PC-3 (cell line): Measurements from ENCODE around the gene LAMA2. TPM values are rescaled to one million over a fixed set of nuclear protein-coding genes. Genes with fewer than 3 reads are reported as not detected.

ENCODE experiments used
- ATAC-seq: fragments of 200-7000 bp; cut with Tn5 transposase; 2 replicates; pipeline ENCODE4 v1.9.1; 2020; ENCODE audit warnings: mild to moderate bottlenecking, moderate library complexity
- BruUV-seq: library from RNA; stranded (reverse); fragments of 400-500 nt; replicated peaks from 2 replicates; lab custom pipeline; 2021; lab: Mats Ljungman, UMichigan
- CTCF ChIA-PET: fragments of 300-600 bp; sonication (Branson Sonifier 250); formaldehyde crosslinking; loops from one replicate; lab custom pipeline; 2022; ENCODE audit warnings: antibody characterized with exemption; lab: Charles Lee
- POLR2A ChIA-PET: fragments of 300-600 bp; sonication (Branson Sonifier 250); formaldehyde crosslinking; loops from one replicate; lab custom pipeline; 2022; ENCODE audit warnings: antibody characterized with exemption; ENCODE audit not compliant: unreplicated experiment; lab: Charles Lee
- DNase-seq: peaks from one replicate; pipeline ENCODE4 v3.0.0-alpha.2; 2015
- H2AFZ ChIP-seq: fragments of 300-600 bp; sonication (generic); 2 replicates; pipeline ENCODE4 v1.6.0; 2016; ENCODE audit warnings: antibody characterized with exemption, low read length
- H3F3A ChIP-seq: fragments of 300-600 bp; sonication (generic); one replicate; pipeline ENCODE4 v1.6.0; 2017; ENCODE audit warnings: antibody characterized with exemption, low read length, control low read depth, mild to moderate bottlenecking; ENCODE audit not compliant: unreplicated experiment
- H3K27ac ChIP-seq: fragments of 300-600 bp; sonication (generic); 2 replicates; pipeline ENCODE4 v1.5.1; 2016; ENCODE audit warnings: mild to moderate bottlenecking, low read length
- H3K27me3 ChIP-seq: fragments of 300-600 bp; sonication (generic); 2 replicates; pipeline ENCODE4 v1.6.1; 2016; ENCODE audit warnings: low read length, mixed read lengths
- H3K36me3 ChIP-seq: fragments of 300-600 bp; sonication (generic); 2 replicates; pipeline ENCODE4 v1.6.1; 2016; ENCODE audit warnings: low read depth, mixed run types, low read length, mixed read lengths
- H3K4me1 ChIP-seq: fragments of 300-600 bp; sonication (generic); 2 replicates; pipeline ENCODE4 v1.5.1; 2016; ENCODE audit warnings: low read length; ENCODE audit not compliant: insufficient read depth
- H3K4me2 ChIP-seq: fragments of 300-600 bp; sonication (generic); 2 replicates; pipeline ENCODE4 v1.6.0; 2016; ENCODE audit warnings: low read length
- H3K4me3 ChIP-seq: fragments of 300-600 bp; sonication (generic); 2 replicates; pipeline ENCODE4 v1.5.1; 2016; ENCODE audit warnings: mild to moderate bottlenecking, low read length, mixed read lengths
- H3K79me2 ChIP-seq: fragments of 300-600 bp; sonication (generic); 2 replicates; pipeline ENCODE4 v1.6.1; 2017; ENCODE audit warnings: low read length, mixed read lengths
- H3K9ac ChIP-seq: fragments of 300-600 bp; sonication (generic); 2 replicates; pipeline ENCODE4 v1.6.0; 2016; ENCODE audit warnings: mild to moderate bottlenecking, low read length
- H3K9me2 ChIP-seq: fragments of 300-600 bp; sonication (generic); replicated peaks from 2 replicates; pipeline ENCODE4 v1.6.1; 2016; ENCODE audit warnings: mixed run types, low read length, mixed read lengths
- H3K9me3 ChIP-seq: fragments of 300-600 bp; sonication (generic); 2 replicates; pipeline ENCODE4 v1.6.1; 2016; ENCODE audit warnings: low read length, mixed read lengths
- H4K20me1 ChIP-seq: fragments of 300-600 bp; sonication (generic); 2 replicates; pipeline ENCODE4 v1.6.1; 2016; ENCODE audit warnings: low read length, mixed read lengths
- EZH2 ChIP-seq: fragments of 300-600 bp; sonication (generic); IDR thresholded peaks from one replicate; pipeline ENCODE4 v1.6.1; 2017; ENCODE audit warnings: antibody characterized with exemption, mild to moderate bottlenecking, low read length; ENCODE audit not compliant: unreplicated experiment
- EZH2phosphoT487 ChIP-seq: fragments of 300-600 bp; sonication (generic); IDR thresholded peaks from 2 replicates; pipeline ENCODE4 v1.6.1; 2018; ENCODE audit warnings: mild to moderate bottlenecking, antibody characterized with exemption, low read length, borderline replicate concordance
- intact Hi-C: fragments of 100-400 bp; cut with micrococcal nuclease; formaldehyde crosslinking; loops from 2 replicates; pipeline ENCODE4 v1.9.0; 2023
- total RNA-seq: library from RNA; depleted of rRNA; stranded (reverse); fragments of >200 nt; gene quantifications from 2 replicates; pipeline ENCODE4 v1.2.3, GENCODE V29; 2014
- TF ChIP-seq, protein P1 (sequence below): fragments of 300-600 bp; sonication (generic); conservative IDR thresholded peaks from 2 replicates; pipeline ENCODE4 v1.5.1; 2017; ENCODE audit warnings: antibody characterized with exemption, low read depth, mild to moderate bottlenecking, low read length

The LAMA2 gene
- total RNA-seq, 1 experiment from 2014 or later: 0.22 TPM

DNA sequence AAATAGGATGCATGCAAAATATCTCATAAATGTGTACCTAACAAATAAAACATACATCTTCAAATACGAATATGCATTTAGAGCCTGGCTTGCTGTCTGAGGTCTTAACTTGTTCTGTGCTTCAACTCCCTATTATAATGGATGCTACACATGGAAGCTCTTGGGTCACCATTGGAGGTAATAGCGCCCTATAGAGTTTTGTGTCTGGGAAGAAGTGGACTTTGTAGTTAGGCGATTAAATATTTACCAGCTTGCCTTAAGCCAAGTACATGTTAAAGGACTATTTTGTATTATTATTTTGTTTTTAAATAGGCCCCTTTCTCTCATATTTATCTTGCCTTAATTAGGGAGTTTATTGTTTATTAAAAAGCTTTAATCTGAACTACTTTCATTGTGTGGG is 107.4 kb downstream of the LAMA2 start:
- Histone ChIP-seq H3K9ac (no peak overlapping the region), H3K27ac (no peak overlapping the region), H3K4me1 (no peaks in the 10 kb centered on the region), H3F3A (no peaks in the 10 kb centered on the region), H3K9me2 (no peaks in the 10 kb centered on the region), H4K20me1 (no peaks in the 10 kb centered on the region), H3K27me3 (no peaks in the 10 kb centered on the region), H2AFZ (no peak overlapping the region), H3K4me3 (no peak overlapping the region), H3K36me3 (no peaks in the 10 kb centered on the region), H3K9me3 (no peaks in the 10 kb centered on the region), H3K79me2 (no peaks in the 10 kb centered on the region), H3K4me2 (no peak overlapping the region)
- ATAC-seq (no peak), DNase-seq (no peak)
- no TSS peak for BruUV-seq
- intact Hi-C loops: no loop called here
- TF ChIP-seq EZH2phosphoT487 (no peak), EZH2 (no peak)
- TF ChIP-seq, protein P1, sequence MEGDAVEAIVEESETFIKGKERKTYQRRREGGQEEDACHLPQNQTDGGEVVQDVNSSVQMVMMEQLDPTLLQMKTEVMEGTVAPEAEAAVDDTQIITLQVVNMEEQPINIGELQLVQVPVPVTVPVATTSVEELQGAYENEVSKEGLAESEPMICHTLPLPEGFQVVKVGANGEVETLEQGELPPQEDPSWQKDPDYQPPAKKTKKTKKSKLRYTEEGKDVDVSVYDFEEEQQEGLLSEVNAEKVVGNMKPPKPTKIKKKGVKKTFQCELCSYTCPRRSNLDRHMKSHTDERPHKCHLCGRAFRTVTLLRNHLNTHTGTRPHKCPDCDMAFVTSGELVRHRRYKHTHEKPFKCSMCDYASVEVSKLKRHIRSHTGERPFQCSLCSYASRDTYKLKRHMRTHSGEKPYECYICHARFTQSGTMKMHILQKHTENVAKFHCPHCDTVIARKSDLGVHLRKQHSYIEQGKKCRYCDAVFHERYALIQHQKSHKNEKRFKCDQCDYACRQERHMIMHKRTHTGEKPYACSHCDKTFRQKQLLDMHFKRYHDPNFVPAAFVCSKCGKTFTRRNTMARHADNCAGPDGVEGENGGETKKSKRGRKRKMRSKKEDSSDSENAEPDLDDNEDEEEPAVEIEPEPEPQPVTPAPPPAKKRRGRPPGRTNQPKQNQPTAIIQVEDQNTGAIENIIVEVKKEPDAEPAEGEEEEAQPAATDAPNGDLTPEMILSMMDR: no peak
- POLR2A ChIA-PET: no interaction called here
- CTCF ChIA-PET: no interaction called here

DNA sequence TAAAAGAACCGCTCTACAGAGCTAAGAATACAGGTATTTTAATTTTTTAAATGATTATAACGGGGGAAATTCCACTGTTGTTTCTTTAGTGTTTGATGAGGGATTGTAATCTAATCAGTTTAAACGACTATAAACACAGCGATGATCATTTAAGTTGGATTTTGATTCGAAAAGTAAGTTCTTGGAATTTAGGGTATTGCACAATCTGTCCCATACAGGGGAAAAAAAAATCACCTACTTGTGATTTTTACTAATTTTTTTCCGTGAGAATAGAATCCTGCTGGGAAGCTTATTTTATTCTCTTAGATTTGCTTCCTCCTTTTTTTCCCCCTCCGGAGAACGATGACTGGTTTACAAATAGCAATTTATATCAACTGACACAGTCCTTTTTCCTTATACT is 108.0 kb downstream of the LAMA2 start:
- Histone ChIP-seq H3K4me3 (no peak overlapping the region), H3K4me1 (no peaks in the 10 kb centered on the region), H3K9me2 (no peaks in the 10 kb centered on the region), H3F3A (no peaks in the 10 kb centered on the region), H3K36me3 (no peaks in the 10 kb centered on the region), H3K9me3 (no peaks in the 10 kb centered on the region), H3K79me2 (no peaks in the 10 kb centered on the region), H4K20me1 (no peaks in the 10 kb centered on the region), H3K4me2 (no peak overlapping the region), H3K27me3 (no peaks in the 10 kb centered on the region), H3K27ac (no peak overlapping the region), H2AFZ (no peak overlapping the region), H3K9ac (no peak overlapping the region)
- ChIA-PET POLR2A (no interaction called here), CTCF (no interaction called here)
- intact Hi-C loops: no loop called here
- ATAC-seq: no peak
- BruUV-seq: no TSS peak
- no peak for TF ChIP-seq EZH2phosphoT487
- TF ChIP-seq, protein P1: no peak
- TF ChIP-seq EZH2: no peak
- no peak for DNase-seq

DNA sequence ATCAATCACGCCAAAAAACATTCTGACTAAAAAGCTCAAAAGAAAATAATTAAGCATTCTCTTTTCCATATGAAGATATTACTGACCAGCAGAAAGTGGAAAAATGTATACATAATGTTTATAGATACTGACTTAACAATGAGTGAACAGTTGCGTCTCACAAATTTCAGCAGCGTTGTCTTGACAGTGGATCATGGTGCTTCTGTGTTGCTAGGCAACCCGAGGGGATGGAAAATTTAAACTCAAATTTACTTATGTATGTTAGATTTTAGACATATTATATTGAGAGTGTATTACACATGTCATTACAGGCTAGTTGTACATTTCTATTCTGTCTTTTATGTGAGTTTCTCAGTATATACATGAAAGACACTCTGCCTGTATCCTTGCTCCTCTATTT is 110.2 kb downstream of the LAMA2 start:
- H3K9ac ChIP-seq: no peak overlapping the region
- BruUV-seq: no TSS peak
- intact Hi-C loops: no loop called here
- no peaks in the 10 kb centered on the region for H3F3A ChIP-seq
- H2AFZ ChIP-seq: no peak overlapping the region
- H3K9me2 ChIP-seq: no peaks in the 10 kb centered on the region
- no peak for DNase-seq
- no peaks in the 10 kb centered on the region for H3K9me3 ChIP-seq
- no peaks in the 10 kb centered on the region for H3K36me3 ChIP-seq
- no peaks in the 10 kb centered on the region for H3K27me3 ChIP-seq
- no peak overlapping the region for H3K4me3 ChIP-seq
- ATAC-seq: no peak
- H4K20me1 ChIP-seq: no peaks in the 10 kb centered on the region
- ChIA-PET CTCF (no interaction called here), POLR2A (no interaction called here)
- H3K4me1 ChIP-seq: no peaks in the 10 kb centered on the region
- H3K79me2 ChIP-seq: no peaks in the 10 kb centered on the region
- no peak overlapping the region for H3K27ac ChIP-seq
- H3K4me2 ChIP-seq: no peak overlapping the region
- no peak for TF ChIP-seq EZH2phosphoT487
- TF ChIP-seq EZH2: no peak
- TF ChIP-seq, protein P1: no peak
